ENCODE measurements around the gene ARHGAP24.
"Not testable (repeated sequence)": the region's sequence is repeated elsewhere in the genome, so short reads cannot be mapped to it uniquely, and the experiment has no call there.

Gene ARHGAP24

DNA sequence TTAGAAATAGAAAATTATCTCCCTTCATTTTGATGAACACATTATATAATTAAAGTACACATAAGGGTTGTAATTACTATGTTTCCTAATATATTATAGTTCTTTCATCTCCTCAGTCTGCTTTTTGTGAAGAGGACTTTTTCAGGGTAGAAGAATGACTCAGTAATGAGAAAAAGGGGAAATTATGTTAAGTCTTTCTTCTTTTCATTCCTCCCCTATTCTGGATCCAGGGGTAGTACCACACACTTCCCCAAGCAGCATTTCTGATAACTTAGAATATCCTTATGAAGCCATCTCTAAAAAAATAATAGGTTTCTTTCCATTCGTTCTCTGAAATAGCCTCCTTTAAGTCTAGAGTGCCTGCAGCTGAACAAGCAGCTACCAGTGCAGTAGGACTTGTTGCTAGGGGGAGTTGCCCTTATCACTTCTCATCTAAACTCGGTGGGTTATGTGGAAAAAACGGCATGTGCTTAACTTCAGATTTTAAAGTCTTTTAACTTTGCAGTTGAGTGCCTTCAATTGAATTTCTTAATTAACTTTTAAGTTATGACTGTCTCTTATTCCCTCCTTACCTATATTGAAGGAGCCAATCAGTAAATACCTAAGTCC is 184.8 kb downstream of the ARHGAP24 start:
- no peak for DNase-seq

DNA sequence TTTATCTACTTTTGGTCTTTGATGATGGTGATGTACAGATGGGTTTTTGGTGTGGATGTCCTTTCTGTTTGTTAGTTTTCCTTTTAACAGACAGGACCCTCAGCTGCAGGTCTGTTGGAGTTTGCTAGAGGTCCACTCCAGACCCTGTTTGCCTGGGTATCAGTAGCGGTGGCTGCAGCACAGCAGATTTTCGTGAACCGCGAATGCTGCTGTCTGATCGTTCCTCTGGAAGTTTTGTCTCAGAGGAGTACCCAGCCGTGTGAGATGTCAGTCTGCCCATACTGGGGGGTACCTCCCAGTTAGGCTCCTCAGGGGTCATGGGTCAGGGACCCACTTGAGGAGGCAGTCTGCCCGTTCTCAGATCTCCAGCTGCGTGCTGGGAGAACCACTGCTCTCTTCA is 191.7 kb downstream of the ARHGAP24 start:
- DNase-seq, result not testable (repeated sequence)

DNA sequence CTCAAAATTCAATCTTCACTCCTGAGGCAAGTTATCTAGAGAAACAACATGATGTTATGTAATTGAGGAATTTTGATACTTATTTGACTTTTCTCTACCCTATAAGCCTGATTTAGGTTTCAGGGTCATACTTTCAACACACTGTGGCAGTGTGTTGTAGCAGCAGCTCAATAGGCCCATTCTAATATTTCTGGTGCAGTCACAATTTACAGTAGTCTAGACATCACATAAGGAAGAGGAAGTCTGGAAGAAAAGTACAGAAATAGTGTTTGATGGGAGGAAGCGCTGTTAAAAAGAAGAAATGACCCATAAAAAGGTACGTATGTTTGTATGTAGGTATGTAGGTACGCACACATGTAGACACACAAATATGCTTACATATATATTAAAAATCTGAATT is 194.3 kb downstream of the ARHGAP24 start:
- DNase-seq, result no peak

DNA sequence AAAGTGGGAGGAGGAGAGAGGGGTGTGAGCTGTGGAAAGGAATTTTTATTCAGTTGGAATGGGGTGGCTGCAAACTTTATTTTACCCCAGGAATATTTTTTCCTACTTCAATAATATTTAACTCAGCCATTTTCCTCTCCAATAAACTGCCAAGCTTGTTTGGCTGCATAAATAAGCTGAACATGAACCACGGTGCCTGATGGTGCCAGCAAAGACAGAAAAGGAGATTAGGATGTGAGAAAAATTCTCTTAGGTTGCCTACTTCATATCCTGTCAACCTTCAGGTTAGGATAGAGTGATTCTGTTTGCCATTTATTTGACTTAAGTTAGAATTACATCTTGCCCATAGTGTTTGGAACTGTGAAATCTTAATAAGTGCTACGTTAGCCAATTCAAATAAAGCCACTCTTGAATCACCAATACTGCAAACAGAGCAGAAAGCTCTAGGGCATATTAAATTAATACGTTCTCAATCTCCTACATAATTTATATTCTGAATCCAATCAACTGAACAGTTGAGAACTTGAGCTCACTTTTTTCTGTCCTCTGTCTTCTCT is 195.1 kb downstream of the ARHGAP24 start:
- no peak for DNase-seq

DNA sequence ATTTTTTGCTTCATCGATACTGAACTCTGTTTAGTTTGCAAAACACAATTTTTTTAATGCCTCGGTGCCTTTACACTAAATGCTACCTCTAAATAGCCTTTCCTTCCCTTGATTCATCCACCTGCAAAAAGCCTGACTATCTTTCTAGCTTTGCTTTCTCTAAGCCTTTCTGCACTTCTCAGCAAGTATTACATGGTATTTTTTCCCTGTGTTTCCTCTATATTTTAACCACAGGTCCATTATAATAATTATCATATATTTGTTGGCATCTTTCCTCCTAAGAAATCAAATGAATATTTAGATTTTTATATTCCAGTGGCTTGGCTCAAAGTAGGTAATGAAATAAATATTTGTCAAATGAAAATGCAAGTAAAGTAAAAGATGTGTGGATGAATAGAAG is 196.2 kb downstream of the ARHGAP24 start:
- no peak for DNase-seq

DNA sequence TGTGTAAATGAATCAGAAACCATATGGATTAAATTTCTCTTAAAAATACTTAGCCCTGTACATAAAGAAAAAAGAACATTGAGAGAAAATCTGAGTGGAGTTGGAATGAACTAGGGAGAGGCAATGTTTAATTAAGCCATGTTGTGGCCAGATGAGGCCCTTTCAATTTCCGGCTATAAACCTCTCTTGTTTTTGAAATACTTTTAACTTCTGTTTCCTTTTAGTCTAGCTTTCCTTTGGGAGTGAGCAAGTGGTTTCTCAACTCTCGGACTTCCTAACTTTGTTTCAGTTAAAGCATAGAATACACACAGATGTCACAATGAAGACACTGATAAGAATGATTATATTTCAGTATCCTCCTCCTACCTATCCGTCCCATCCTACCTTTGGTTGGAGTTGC is 197.2 kb downstream of the ARHGAP24 start:
- no peak for DNase-seq

DNA sequence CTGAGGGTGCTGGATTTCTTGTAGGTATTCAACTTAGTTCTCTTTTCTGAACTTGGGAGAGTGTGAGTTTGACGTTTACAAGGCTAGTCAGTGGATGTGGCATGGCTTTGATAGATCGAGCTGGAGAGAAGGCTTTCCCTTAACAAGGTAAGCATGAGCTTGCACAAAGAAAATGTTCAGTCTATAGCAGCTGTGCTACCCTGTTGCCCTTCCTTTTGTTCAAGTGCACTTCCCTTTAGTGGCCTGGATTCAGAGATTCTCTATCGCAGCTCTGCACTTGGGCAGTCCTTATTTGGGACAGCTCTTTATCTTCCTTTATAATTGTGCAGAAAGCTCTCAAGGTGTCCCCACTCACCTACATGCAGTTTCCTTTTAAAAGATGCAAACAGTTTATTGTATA is 198.0 kb downstream of the ARHGAP24 start:
- DNase-seq, result no peak

DNA sequence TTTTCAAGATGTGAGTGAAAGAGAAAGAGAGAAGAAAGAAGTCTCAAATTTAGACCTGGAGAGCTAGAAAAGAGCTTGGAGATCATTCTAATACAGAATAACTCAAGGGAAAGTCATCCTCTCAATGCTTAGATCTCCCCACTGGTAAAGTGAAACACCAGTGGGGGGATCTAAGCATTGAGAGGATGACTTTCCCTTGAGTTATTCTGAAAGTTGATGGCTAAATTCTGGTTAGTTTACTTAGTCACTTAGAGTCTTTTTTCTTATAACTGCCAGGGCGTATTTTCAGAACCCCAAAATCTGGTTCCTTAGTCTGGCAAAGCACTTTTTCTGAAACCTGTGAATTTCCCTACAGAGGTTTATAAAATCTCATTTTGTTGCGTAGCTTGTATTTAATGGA is 198.6 kb downstream of the ARHGAP24 start:
- DNase-seq, result no peak

DNA sequence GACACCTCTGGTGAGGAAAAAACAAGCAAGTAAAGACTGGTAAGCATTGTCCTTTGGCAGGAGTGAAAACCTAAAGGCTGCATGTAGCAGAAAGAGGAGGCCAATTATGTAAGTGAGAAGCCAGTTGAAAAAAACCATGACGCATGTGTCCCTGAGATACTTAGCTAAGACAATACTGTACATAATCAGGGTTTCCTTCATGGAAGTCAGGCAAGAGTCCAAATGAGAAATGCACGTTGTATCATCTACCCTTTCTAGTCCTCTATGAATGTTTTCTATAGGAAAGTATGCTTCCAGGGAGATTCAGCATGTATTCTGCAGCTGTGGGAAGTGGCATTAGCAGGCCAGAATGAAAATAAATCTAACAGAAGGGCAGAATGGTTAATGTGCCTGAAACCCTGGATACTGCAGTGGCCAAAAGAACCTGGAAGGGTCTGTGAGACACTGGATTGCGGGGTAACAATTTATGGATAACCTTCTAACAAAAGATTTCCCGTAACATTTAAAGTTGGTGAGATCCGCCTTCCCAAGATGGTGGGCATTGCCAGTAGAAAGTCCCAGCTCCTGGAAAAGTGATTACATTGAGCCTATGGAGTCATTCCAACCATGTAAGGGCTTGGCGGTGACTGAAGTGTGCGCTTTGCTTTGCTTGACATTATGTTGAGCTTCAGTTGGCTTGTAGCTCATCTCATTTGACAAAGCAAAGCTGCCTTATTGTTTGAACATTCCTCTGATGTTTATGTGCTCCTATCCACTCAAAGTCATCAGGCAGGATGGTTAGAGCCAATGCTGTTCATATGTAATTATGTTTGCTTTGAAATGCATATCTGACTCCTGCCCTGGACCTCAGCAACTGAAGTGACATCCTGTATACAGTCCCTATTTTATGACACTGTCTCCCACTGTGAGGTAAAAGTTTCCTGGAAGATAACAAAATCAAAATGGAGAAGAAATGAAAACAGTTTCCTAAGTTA is 200.4 kb downstream of the ARHGAP24 start:
- DNase-seq, result peak; percentile 90

DNA sequence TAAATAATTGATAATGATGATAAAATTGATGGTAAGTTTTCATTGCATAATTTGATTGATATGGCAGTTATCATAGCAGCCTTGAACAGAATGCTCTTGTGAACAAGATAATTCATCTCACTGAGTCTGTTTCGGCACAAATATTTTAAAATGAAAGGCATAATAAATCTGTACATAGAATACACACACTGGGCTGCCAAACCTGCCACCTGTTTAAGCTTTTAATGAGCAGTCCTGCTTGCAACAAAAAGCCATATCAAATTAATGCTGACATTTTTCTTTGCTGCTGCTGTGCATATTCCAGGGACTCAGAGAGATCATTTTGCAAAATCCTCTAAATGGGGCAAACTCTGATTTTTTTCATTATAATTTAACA is 201.1 kb downstream of the ARHGAP24 start:
- no peak for DNase-seq

DNA sequence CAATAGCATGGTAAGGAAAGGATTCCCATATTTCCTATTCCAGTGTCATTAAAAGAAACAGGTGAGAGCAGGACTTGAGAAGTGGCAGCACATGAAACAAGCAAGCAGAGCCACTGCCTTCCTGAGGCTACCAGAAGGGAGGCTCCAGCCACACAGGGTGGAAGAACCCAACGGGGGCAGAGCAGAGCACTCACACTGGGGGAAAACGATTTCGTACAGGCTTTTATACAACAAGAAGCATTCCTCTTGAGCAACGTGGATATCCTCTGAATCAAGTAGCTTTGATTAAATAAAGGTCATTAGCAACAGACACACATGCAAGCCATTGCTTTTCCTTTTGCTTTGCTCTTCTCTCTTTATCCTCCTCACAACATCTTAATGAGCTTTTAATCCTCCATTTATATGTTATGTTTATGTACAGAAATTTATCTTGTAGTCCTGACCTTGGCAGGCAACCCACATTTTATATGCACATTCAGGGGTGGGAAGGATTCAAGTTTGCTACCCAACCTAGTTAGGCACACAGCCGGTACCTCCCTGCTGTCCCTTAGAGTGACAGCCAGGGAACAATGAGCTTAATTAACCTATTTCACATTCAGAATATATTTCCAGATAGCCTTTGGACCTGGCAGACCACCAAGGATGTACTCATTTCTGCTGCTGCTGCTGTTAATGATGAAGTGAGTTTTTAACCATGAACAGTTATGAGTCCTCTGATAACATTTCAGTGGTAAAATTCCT is 202.1 kb downstream of the ARHGAP24 start:
- peak; percentile 47 for DNase-seq

DNA sequence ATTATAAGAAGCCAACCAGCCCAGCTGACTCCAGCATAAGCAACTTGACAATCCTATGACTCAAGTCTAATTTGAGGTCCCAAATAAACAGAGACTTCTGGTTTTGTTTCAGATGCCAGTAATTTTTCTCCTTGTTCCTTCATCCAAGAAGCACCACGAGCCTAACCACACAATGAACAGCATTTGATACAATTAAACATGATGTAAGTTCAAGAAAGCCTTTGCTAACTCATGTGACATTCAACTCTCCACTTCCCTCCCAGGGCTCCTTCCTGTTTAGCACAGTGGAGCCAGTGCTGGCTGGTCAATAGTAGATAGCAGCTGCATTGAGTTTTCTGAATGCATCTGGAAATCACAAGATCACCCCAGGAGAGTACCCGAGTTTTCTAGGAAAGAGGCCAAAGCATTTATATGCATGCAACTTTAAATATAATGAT is 206.3 kb downstream of the ARHGAP24 start:
- no peak for DNase-seq

DNA sequence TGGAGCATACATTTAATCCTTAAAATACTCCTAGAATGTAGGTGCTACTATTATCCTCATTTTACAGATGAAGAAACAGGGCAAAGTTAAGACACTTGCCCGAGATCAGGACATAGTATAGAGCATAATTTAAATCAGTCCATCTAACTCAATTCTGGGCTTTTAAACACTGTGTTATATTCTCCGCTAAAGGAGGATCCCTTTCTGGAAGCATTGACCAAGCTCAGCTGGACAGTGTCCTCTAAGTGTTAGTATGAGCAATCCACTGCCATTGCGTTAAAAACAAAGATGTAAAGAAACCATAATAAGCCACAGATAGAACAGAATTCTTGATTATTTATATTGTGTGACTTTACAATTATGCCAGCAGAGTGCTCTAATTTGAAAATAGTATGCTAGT is 207.0 kb downstream of the ARHGAP24 start:
- DNase-seq, result no peak

DNA sequence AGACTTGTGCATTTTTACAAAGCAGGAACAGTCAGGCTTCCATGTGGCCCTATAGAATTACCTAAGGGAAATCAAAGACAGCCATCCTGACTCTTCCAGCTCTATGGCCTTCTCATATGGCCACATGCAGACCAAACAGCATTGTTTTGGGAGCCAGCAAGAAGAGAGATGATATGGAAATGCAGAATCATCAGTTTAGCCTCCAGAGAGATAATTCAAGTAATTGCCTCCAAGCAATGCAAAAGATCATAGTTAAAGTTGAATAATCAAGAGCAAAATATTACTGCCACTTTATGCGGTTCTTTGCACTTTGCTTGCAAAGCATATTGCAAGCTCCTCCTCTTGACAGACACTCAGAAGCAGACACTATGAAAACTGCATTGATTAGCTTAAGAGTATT is 207.4 kb downstream of the ARHGAP24 start:
- DNase-seq, result no peak

DNA sequence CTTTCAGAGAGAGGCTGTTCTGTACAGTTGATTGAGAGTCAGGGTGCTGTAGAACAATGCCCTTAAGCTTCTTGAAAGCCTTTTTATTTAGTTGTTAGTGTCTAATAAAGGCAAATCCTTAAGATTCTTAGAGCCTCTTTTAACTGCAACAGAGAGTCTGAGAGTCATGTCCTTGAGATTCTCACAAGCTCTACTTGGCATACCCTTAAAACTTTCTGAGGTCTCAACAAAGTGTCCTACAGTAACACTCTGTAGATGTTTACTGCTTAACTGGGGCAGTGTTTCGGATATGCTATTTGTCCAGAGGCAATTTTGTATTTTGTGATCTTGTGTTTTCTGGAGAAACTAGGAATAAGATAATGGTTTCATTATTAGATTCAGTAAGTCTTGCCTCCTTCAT is 209.7 kb downstream of the ARHGAP24 start:
- no peak for DNase-seq

DNA sequence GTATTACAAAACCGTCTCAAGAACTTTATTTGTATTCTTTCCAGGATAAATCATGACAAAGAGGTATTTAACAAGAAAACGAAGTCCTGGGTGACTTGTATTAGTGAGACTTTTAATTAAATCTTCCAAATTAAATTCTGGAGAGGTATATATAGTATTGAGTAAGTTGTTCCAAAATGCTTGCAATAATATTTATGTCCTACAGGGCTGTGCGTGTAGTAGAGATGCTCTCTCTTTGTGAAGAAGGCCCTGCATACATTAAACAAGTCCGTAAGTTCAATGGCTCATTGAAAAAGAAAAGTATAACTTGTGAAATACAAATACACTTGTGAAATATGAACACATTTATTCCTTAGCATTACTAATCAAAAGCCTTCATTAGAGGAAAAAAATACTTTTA is 211.4 kb downstream of the ARHGAP24 start:
- DNase-seq, result no peak

DNA sequence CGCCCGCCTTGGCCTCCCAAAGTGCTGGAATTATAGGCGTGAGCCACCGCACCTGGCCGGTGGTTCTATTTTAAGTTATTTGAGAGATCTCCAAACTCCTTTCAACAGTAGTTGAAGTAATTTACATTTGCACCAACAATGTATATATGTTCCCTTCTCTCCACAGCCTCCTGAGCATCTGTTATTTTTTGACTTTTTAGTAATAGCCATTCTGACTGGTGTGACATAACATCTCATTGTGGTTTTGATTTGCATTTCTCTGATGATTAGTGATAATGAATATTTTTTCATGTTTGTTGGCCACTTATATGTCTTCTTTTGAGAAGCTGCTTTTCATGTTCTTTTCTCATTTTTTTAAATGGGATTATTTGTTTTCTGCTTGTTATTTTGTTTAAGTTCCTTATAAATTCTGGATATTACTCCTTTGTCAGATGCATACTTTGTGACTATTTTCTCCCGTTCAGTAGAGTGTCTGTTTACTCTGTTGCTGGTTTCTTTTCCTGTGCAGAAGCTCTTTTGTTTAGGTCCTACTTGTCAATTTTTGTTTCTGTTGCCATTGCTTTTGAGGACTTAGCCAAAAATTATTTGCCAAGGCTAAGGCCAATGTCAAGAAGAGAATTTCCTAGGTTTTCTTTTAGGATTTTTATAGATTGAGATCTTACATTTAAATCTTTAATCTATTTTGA is 213.2 kb downstream of the ARHGAP24 start:
- no peak for DNase-seq

DNA sequence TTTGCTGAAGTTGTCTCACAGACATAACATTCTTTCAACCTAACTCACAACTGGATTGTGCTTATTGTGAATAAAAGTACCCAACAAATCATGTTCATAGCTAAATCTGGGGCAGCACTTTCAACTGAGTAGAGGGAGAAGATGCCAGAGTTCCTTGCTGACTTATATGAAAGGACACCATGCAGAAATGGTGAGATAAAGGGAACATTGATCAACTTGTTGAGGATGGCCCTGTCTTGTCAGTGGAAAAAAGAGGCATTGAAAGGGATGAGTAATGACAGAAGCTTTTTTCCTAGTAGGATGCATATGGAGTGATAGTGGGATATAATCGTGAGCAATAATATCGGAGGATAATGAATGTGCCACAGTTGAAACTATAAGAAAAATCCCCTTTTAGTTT is 221.7 kb downstream of the ARHGAP24 start:
- DNase-seq, result no peak

DNA sequence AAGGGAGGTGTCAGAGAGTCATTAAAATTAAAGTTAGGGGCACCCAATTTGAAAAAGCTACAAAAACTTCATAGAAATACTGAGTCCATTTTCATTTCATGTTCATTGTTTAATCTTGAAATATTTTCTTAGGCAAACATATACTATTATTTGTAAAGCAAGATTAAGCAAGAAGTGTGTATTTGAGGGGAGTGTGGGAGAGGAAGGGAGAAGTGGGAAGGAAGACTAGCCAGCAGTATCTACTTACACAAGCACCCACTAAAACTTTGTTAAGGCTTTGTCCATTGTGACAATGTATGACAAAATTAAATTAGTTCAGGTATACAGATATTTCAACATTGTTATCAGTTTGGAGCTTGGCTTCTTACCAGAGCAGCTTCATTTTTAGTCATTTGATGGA is 222.9 kb downstream of the ARHGAP24 start:
- DNase-seq, result no peak

DNA sequence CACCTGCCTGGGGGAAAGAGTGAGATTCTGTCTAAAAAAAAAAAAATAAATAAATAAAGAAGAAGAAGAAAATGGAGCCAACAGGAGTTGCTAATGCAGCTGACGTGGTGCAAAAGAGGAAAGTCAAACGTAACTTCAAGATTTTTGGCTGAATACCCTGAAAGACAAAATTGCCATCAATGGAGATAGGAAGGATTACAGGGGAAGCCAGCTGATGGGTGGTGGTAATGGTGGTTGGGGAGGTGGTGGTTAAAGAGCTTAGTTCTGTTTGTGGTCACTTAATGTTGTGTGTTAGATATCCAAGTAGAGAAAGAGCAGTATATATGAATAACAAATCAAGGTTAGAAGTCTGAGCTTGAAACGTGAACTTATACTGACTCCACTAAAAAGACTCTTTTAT is 225.4 kb downstream of the ARHGAP24 start:
- DNase-seq, result no peak

DNA sequence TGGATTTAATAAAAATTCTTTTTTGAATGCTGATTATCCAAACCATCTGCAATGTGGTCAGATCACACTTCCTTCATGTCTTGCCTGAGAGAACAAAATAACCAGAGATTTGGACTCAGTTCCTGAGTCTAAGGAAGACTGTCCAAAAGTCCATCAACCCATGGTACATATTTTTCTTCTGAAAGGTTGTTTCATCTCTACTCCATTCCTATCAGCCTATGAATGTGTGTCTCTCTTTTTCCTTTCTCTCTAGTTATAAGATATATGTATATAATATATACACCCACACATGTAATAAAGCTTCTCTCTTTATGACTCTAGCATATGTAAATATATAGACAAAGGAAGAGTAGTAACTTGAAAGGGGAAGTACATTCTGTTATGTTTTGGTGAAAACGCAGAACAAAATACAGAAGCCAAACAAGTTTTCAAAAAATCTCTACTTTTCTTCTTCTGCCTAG is 226.9 kb downstream of the ARHGAP24 start:
- no peak for DNase-seq

DNA sequence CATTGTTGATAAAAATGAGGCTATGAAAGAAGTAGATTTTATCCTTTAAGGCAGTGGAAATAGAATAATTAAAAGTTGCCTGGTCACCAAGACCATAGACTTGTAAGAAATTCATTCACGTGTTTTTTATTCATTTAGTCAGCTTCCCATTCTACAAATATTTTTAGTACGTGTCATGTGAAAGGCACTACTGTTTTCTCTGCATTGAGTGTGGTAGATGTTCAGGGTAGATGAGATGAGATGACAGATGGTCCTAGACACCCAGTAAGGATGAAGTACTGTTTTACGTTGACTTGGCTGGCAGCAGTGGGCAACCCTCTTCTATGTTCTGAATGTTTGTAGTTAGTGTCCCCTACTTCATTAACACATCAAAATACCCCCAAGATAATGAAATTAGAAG is 228.1 kb downstream of the ARHGAP24 start:
- DNase-seq, result no peak

DNA sequence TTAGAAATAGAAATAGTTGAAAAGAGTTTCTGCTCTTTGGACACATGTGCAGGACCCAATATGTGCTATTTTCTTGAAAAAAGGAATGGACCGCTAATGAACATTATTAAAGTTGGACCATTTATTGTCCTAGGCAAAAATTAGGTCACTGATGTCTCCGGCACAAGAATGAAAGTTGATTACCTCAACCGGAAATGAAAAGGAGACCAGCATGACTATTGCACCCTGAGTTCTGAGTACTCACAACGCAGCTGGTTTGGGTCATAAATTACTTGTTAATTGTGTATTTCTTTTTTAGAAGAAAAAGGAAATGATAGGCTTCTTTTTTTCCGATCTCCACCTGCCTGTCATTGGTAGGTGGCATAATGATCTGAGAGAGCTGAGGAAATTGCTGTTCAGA is 232.7 kb downstream of the ARHGAP24 start:
- DNase-seq, result no peak

Measured in DMS153 (cell line).